Loucy (cell line): ENCODE data around the gene CAMTA1.

ENCODE experiments used
- H2AFZ ChIP-seq: fragments of 200-600 bp; sonication (generic); 2 replicates; pipeline ENCODE4 v1.6.0; 2016; ENCODE audit warnings: antibody characterized with exemption, mild to moderate bottlenecking, low read length, moderate library complexity
- H3F3A ChIP-seq: fragments of 200-600 bp; 2 replicates; pipeline ENCODE4 v1.6.0; 2016; ENCODE audit warnings: antibody characterized with exemption, low read depth, mild to moderate bottlenecking
- H3K27me3 ChIP-seq: fragments of 200-600 bp; sonication (generic); 2 replicates; pipeline ENCODE4 v1.6.1; 2014; ENCODE audit warnings: low read length, mild to moderate bottlenecking; ENCODE audit not compliant: insufficient read depth, poor library complexity, severe bottlenecking
- H3K36me3 ChIP-seq: fragments of 200-600 bp; sonication (generic); 2 replicates; pipeline ENCODE4 v1.6.1; 2016; ENCODE audit warnings: low read length; ENCODE audit not compliant: insufficient read depth
- H3K4me1 ChIP-seq: fragments of 200-600 bp; sonication (generic); 2 replicates; pipeline ENCODE4 v1.5.1; 2014; ENCODE audit warnings: low read length, mild to moderate bottlenecking; ENCODE audit not compliant: insufficient read depth, poor library complexity, severe bottlenecking
- H3K4me2 ChIP-seq: fragments of 200-600 bp; sonication (generic); 2 replicates; pipeline ENCODE4 v1.6.0; 2014; ENCODE audit warnings: antibody characterized with exemption, low read length, low read depth, mild to moderate bottlenecking; ENCODE audit not compliant: poor library complexity, severe bottlenecking
- H3K4me3 ChIP-seq: fragments of 200-600 bp; sonication (generic); 2 replicates; pipeline ENCODE4 v1.5.1; 2014; ENCODE audit warnings: low read length, mild to moderate bottlenecking, mixed read lengths; ENCODE audit not compliant: poor library complexity, severe bottlenecking
- H3K79me2 ChIP-seq: fragments of 200-600 bp; sonication (generic); 2 replicates; pipeline ENCODE4 v1.6.1; 2014; ENCODE audit warnings: low read length; ENCODE audit not compliant: insufficient read depth
- H3K9ac ChIP-seq: fragments of 200-600 bp; sonication (generic); 2 replicates; pipeline ENCODE4 v1.6.0; 2014; ENCODE audit warnings: mild to moderate bottlenecking, low read depth, low read length, moderate library complexity; ENCODE audit not compliant: poor library complexity, severe bottlenecking
- H3K9me2 ChIP-seq: fragments of 200-600 bp; sonication (generic); replicated peaks from 2 replicates; pipeline ENCODE4 v1.6.1; 2016; ENCODE audit warnings: low read depth, low read length, mixed read lengths
- H3K9me3 ChIP-seq: fragments of 200-600 bp; sonication (generic); 2 replicates; pipeline ENCODE4 v1.6.1; 2014; ENCODE audit warnings: mild to moderate bottlenecking, antibody characterized with exemption, low read length, low read depth; ENCODE audit not compliant: insufficient read depth
- H4K20me1 ChIP-seq: fragments of 200-600 bp; sonication (generic); 2 replicates; pipeline ENCODE4 v1.6.0; 2014; ENCODE audit warnings: antibody characterized with exemption, low read length, mild to moderate bottlenecking; ENCODE audit not compliant: insufficient read depth, poor library complexity, severe bottlenecking
- CTCF ChIP-seq: fragments of 200-600 bp; sonication (generic); conservative IDR thresholded peaks from 2 replicates; pipeline ENCODE4 v1.5.1; 2014; ENCODE audit warnings: mild to moderate bottlenecking, antibody characterized with exemption, low read length
- EZH2phosphoT487 ChIP-seq: fragments of 200-600 bp; IDR thresholded peaks from 2 replicates; pipeline ENCODE4 v1.6.1; 2018; ENCODE audit warnings: antibody characterized with exemption, mild to moderate bottlenecking, moderate library complexity, borderline replicate concordance

The CAMTA1 gene

GRCh38 chr1:7629465-7630195 is 844.4 kb downstream of the CAMTA1 start:
- no peaks in the 10 kb centered on the region for H3K79me2 ChIP-seq
- no peaks in the 10 kb centered on the region for H3F3A ChIP-seq
- H3K9ac ChIP-seq: no peak overlapping the region
- H3K27me3 ChIP-seq: no peaks in the 10 kb centered on the region
- no peaks in the 10 kb centered on the region for H3K4me1 ChIP-seq
- no peak overlapping the region for H3K4me2 ChIP-seq
- TF ChIP-seq CTCF (no peak), EZH2phosphoT487 (no peak)
- H3K9me3 ChIP-seq: no peaks in the 10 kb centered on the region
- no peaks in the 10 kb centered on the region for H3K9me2 ChIP-seq
- H4K20me1 ChIP-seq: no peaks in the 10 kb centered on the region
- H3K4me3 ChIP-seq: no peak overlapping the region
- H2AFZ ChIP-seq: no peak overlapping the region
- no peaks in the 10 kb centered on the region for H3K36me3 ChIP-seq

- no peaks in the 10 kb centered on the region for H3K27me3 ChIP-seq
- H3K4me1 ChIP-seq: no peaks in the 10 kb centered on the region
- H3F3A ChIP-seq: no peaks in the 10 kb centered on the region
- H3K36me3 ChIP-seq: no peaks in the 10 kb centered on the region
- no peaks in the 10 kb centered on the region for H4K20me1 ChIP-seq
- H3K9ac ChIP-seq: no peak overlapping the region
- no peak overlapping the region for H3K4me3 ChIP-seq
- H3K9me3 ChIP-seq: no peaks in the 10 kb centered on the region
- H3K9me2 ChIP-seq: no peaks in the 10 kb centered on the region
- TF ChIP-seq CTCF: no peak
- TF ChIP-seq EZH2phosphoT487: no peak
- no peak overlapping the region for H2AFZ ChIP-seq
- H3K4me2 ChIP-seq: no peak overlapping the region
- H3K79me2 ChIP-seq: no peaks in the 10 kb centered on the region
Measured at GRCh38 chr1:7630378-7630777, 845.1 kb downstream of the CAMTA1 start.

GRCh38 chr1:7632176-7632575 is 846.9 kb downstream of the CAMTA1 start:
- Histone ChIP-seq H3K4me1 (no peaks in the 10 kb centered on the region), H4K20me1 (no peaks in the 10 kb centered on the region), H3K79me2 (no peaks in the 10 kb centered on the region), H3K9me3 (no peaks in the 10 kb centered on the region), H3F3A (no peaks in the 10 kb centered on the region), H3K27me3 (no peaks in the 10 kb centered on the region), H3K4me2 (no peak overlapping the region), H3K36me3 (no peaks in the 10 kb centered on the region), H2AFZ (no peak overlapping the region), H3K4me3 (no peak overlapping the region), H3K9me2 (no peaks in the 10 kb centered on the region), H3K9ac (no peak overlapping the region)
- TF ChIP-seq CTCF: no peak
- no peak for TF ChIP-seq EZH2phosphoT487
